ENCODE results near the gene CHIC2. TPM values are rescaled to one million over a fixed set of nuclear protein-coding genes. Genes with fewer than 3 reads are reported as not detected.

Gene CHIC2
- polyA plus RNA-seq, 3 donors: 23.1 to 83.3 (median 73.4) TPM

DNA sequence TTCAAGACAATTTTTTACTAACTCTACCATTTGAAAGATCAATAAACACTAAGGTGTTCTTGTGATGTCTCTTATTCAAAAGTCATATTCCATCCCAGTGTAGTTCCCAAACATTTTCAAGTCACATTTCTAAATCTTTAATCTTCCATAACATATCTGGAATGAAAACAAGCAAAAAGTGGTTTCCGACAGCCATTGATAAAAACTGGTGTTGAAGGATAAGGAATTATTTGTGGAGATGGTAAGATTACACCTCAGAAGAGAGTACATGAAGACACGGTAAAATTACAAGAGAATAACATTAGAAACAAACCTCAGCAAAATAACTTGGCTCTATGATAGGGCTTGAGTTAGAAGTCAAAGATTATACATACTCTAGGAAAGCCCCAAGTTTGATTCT is 4.3 kb downstream of the CHIC2 start:
- no peaks in the 10 kb centered on the region for H3K9me3 Mint-ChIP-seq

GRCh38 chr4:54058171-54058570 is 6.2 kb downstream of the CHIC2 start:
- no CpG with 5 or more reads among the region's 3 CpGs for WGBS (ENCODE audit: insufficient coverage)
- Histone ChIP-seq H3K79me2 (ENCODE audit: insufficient read depth, low read length) (peaks cover 100% of the 10 kb centered on the region), H3K4me1 (ENCODE audit: control insufficient read depth in 1 of 2, insufficient read depth in 2 of 2, low read length in 2 of 2) (peaks cover 16 to 40% of the 10 kb centered on the region in 2 donors), H3K9me3 (replicated peaks in 1 of 2; ENCODE audit: control insufficient read depth in 1 of 2, insufficient read depth in 1 of 2, low read length in 2 of 2) (no peaks in the 10 kb centered on the region), H4K20me1 (ENCODE audit: insufficient read depth, low read length) (peaks cover 100% of the 10 kb centered on the region), H3K9ac (ENCODE audit: insufficient read depth, low read length, poor library complexity, severe bottlenecking) (no peak overlapping the region), H3K4me2 (replicated peaks; ENCODE audit: extremely low read depth, low read length, poor library complexity, severe bottlenecking) (peak overlapping the region; percentile 2), H2AFZ (ENCODE audit: insufficient read depth, low read depth, low read length, poor library complexity, severe bottlenecking) (no peak overlapping the region), H3K36me3 (replicated peaks in 1 of 2; ENCODE audit: control insufficient read depth in 1 of 2, insufficient read depth in 2 of 2, low read length in 2 of 2) (no peaks in the 10 kb centered on the region), H3K27ac (ENCODE audit: low read depth in 1 of 2, low read length in 2 of 2) (peak overlapping the region in 1 of 2 donors; percentile 0), H3K4me3 (replicated peaks in 1 of 3; ENCODE audit: low read depth in 2 of 3, low read length in 3 of 3) (no peak overlapping the region), H3K27me3 (ENCODE audit: control insufficient read depth in 2 of 2, insufficient read depth in 2 of 2, low read length in 2 of 2) (no peaks in the 10 kb centered on the region)
- intact Hi-C loops (cut with micrococcal nuclease): no loop called here
- DNase-seq: no peak
- Mint-ChIP-seq H3K27me3 (ENCODE audit: low read depth in 3 of 3) (no peaks in the 10 kb centered on the region), H3K36me3 (peaks cover 7 to 16% of the 10 kb centered on the region in 2 donors), H3K27ac (peak overlapping the region in 2 of 7 donors; percentile 46 to 73), H3K9me3 (no peaks in the 10 kb centered on the region), H3K4me1 (peaks cover 71% of the 10 kb centered on the region), H3K4me3 (peak overlapping the region in 1 of 2 donors; percentile 17)
- TF ChIP-seq, protein P1, sequence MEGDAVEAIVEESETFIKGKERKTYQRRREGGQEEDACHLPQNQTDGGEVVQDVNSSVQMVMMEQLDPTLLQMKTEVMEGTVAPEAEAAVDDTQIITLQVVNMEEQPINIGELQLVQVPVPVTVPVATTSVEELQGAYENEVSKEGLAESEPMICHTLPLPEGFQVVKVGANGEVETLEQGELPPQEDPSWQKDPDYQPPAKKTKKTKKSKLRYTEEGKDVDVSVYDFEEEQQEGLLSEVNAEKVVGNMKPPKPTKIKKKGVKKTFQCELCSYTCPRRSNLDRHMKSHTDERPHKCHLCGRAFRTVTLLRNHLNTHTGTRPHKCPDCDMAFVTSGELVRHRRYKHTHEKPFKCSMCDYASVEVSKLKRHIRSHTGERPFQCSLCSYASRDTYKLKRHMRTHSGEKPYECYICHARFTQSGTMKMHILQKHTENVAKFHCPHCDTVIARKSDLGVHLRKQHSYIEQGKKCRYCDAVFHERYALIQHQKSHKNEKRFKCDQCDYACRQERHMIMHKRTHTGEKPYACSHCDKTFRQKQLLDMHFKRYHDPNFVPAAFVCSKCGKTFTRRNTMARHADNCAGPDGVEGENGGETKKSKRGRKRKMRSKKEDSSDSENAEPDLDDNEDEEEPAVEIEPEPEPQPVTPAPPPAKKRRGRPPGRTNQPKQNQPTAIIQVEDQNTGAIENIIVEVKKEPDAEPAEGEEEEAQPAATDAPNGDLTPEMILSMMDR (IDR thresholded peaks at IDR 0.05): no peak

More for the DNA sequence above, 4.3 kb downstream of the CHIC2 start:
- H3K9me3 ChIP-seq (replicated peaks in 1 of 2; ENCODE audit: control insufficient read depth in 1 of 2, insufficient read depth in 1 of 2, low read length in 2 of 2): no peaks in the 10 kb centered on the region
- peaks cover 0 to 1% (median 0%) of the 10 kb centered on the region in 3 donors for H3K27me3 Mint-ChIP-seq (ENCODE audit: low read depth in 3 of 3)
- H3K36me3 Mint-ChIP-seq: peaks cover 7 to 14% of the 10 kb centered on the region in 2 donors
- no peak overlapping the region for H3K27ac ChIP-seq (ENCODE audit: low read depth in 1 of 2, low read length in 2 of 2)
- no peak overlapping the region for H3K9ac ChIP-seq (ENCODE audit: insufficient read depth, low read length, poor library complexity, severe bottlenecking)
- peak overlapping the region in 4 of 7 donors; percentile 1 to 31 (median 14) for H3K27ac Mint-ChIP-seq
- H3K27me3 ChIP-seq (ENCODE audit: control insufficient read depth in 2 of 2, insufficient read depth in 2 of 2, low read length in 2 of 2): no peaks in the 10 kb centered on the region
- peaks cover 19 to 36% of the 10 kb centered on the region in 2 donors for H3K4me1 ChIP-seq (ENCODE audit: control insufficient read depth in 1 of 2, insufficient read depth in 2 of 2, low read length in 2 of 2)
- TF ChIP-seq, protein P1 (IDR thresholded peaks at IDR 0.05): no peak
- DNase-seq: no peak
- H4K20me1 ChIP-seq (ENCODE audit: insufficient read depth, low read length): peaks cover 89% of the 10 kb centered on the region
- no peak overlapping the region for H3K4me3 ChIP-seq (replicated peaks in 1 of 3; ENCODE audit: low read depth in 2 of 3, low read length in 3 of 3)
- H3K79me2 ChIP-seq (ENCODE audit: insufficient read depth, low read length): peaks cover 92% of the 10 kb centered on the region
- no CpG with 5 or more reads among the region's 2 CpGs for WGBS (ENCODE audit: insufficient coverage)
- no peak overlapping the region for H2AFZ ChIP-seq (ENCODE audit: insufficient read depth, low read depth, low read length, poor library complexity, severe bottlenecking)
- no peaks in the 10 kb centered on the region for H3K36me3 ChIP-seq (replicated peaks in 1 of 2; ENCODE audit: control insufficient read depth in 1 of 2, insufficient read depth in 2 of 2, low read length in 2 of 2)
- H3K4me1 Mint-ChIP-seq: peaks cover 65% of the 10 kb centered on the region
- no peak overlapping the region for H3K4me2 ChIP-seq (replicated peaks; ENCODE audit: extremely low read depth, low read length, poor library complexity, severe bottlenecking)
- intact Hi-C loops (cut with micrococcal nuclease): loop anchor here (5.0 to 10.0 kb wide), 3 partner anchors 145 to 685 kb away; partner anchors contain the start of gene FIP1L1 (in 1 of the 2)
- peak overlapping the region in 1 of 2 donors; percentile 1 for H3K4me3 Mint-ChIP-seq

Measured in CD14-positive monocyte (primary cell).